NCI-H526 treated with DMSO at 0.1 percent for 48 hours (cell line): ENCODE data around the gene GJC1.
"Not testable (repeated sequence)": the region's sequence is repeated elsewhere in the genome, so short reads cannot be mapped to it uniquely, and the experiment has no call there.

Experiments
- DNase-seq: peaks from one replicate; lab custom pipeline; 2025; lab: John Stamatoyannopoulos, UW

The GJC1 gene

DNA sequence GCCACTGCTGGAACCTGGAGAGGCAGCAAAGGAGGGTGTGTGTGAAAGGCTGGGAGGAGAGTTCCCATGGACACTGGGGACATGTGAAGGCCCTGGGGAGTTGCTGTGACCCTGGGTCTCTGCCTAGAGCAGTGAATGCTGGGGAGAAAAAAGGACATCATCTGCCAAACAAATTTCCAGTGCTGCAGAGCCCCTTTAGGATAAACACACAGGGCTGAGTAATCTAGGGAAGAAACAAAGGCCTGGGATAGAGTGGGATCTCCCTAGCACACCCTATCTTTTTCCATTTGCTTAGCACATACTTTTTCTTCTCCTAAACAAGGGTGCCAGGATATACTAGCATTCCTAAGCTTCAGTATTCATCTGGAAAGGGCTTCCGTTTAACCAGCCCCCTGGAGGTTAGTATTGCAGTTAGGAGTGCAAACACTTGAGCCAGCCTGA is 14.3 kb upstream of the GJC1 start:
- DNase-seq = no peak

GRCh38 chr17:44842748-44843147 is 12.7 kb upstream of the GJC1 start:
- no peak for DNase-seq

DNA sequence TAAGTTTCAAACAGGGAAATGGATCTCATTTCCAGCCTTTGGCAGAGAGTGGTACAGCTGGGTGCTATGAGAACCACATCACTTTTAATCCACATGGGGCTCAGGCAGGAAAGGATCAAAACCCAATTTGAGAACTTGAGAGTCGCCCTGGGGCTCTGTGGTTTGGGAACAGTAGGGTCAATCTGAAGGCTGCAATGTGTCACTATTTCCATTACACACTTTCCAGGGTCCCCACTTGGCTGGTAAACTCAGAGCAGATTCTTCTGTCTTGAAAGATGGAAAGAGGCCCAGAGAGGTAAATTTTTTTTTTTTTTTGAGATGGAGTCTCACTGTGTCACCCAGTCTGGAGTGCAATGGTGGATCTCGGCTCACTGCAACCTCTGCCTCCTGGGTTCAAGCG is 10.8 kb upstream of the GJC1 start:
- no peak for DNase-seq

GRCh38 chr17:44840274-44840673 is 10.2 kb upstream of the GJC1 start:
- no peak for DNase-seq

DNA sequence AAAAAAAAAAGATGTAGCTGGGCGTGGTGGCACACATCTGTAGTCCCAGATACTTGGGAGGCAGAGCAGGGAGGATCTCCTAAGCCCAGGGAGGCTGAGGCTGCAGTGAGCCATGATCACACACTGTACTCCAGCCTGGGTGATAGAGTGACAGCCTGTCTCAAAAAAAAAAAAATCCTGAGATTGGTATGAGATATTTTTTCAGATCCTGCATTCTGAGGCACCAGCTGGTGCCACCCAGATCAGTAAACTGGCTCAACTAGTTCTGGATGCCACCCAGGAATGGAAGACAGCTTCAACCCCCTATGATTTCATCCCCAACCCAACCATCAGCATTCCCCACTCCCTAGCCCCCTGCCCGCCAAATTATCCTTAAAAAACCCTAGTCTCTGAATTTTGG is 7.1 kb upstream of the GJC1 start:
- DNase-seq = no peak

- no peak for DNase-seq
These were observed 2.7 kb upstream of the GJC1 start for GRCh38 chr17:44832805-44833204.

DNA sequence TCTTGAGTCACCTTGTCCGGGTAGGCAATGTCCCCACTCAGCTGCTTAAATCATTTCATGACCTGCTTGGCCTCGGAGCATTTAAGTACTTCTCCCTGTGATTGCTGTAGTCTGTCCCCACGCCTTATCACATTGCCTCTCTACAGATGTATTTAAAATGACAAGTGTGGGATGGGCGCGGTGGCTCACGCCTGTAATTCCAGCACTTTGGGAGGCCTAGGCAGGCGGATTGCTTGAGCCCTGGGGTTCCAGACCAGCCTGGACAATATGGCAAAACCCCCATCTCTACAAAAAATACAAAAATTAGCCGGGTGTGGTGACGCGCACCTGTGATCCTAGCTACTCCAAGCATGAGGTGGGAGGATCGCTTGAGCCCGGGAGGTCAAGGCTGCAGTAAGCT is 1.3 kb upstream of the GJC1 start:
- DNase-seq = no peak

DNA sequence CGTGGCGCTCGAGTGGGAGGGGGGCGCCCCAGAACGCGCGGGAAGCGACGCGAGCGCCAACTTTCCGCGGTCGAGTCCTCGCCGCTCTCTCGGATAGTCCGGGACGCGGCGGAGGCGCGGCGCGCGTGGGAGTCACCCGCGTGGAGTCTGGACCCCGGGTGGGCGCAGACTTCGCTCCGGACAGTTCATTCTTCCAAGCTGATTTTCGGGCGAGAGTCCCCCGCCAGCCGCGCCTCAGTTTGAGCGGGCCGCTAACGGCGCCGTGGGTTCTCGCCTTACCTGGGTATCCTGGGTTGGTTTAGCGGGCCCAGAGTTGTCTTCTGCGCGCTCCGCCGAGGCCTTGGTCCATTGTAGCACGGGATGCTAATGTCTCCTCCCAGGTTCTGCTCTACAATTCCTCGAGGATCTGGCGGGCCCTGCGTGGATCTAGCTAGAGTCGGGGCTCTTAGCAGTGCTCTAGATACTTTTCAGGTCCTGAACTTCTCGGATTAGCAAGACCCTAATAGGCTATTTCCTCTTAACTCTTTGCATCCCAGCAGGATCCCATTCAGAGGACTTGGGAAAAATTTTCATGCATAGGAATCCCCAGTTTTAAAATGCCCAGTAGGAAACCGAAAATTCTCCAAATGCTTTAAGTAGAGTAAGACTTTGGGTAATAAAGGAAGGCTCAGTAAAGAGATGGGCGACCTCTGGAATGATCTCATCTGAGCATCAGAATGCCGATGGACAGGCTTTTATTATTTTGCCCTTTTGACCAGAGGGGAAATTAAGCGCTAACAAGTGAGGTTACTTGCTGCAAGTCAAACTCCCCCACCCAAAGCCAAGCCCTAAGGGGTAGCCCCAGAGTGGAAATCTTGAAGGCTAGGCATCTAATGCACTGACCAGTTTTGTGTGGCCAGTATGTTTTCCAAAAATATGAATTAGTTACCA is 537 bp upstream of the GJC1 start:
- DNase-seq = peak; percentile 28

- DNase-seq = no peak
These were observed 1.1 kb downstream of the GJC1 start for GRCh38 chr17:44828919-44829522.

DNA sequence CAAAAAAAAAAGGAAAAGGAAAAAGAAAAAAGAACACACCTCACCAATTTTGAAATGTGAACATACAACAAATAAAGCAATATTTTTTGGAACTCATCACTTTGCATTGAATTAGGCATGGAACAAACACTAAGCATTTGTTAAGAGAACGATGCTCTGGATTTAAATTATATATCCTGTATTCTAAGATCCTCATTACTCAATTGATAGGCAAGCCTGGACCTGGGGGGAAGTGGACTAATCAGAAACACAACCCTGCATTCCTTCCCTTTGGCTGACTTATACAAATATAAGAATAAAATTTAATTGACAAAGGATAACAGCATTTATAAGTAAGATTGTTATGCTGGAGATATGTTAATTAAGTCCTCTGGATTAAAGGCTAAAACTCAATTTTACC is 2.2 kb downstream of the GJC1 start:
- no peak for DNase-seq

DNA sequence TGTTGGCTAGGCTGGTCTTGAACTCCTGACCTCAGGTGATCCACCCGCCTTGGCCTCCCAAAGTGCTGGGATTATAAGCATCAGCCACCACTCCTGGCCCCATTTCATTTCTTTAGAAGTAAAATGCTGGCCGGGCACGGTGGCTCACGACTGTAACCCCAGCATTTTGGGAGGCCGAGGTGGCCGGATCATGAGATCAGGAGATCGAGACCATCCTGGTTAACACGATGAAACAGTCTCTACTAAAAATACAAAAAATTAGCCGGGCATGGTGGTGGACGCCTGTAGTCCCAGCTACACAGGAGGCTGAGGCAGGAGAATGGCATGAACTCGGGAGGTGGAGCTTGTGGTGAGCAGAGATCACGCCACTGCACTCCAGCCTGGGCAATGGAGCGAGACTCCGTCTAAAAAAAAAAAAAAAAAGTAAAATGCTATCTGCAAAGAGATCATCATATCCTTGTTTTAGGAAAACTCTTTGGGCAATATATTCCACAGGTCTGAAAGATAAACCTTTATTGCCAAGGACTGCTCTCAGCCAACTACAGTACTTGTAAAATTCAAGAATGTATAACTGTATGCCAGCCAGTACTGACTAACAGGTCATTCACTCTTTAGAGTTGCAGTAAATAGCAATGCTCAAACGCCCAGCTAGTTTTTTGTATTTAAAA is 3.8 kb downstream of the GJC1 start:
- DNase-seq = no peak

DNA sequence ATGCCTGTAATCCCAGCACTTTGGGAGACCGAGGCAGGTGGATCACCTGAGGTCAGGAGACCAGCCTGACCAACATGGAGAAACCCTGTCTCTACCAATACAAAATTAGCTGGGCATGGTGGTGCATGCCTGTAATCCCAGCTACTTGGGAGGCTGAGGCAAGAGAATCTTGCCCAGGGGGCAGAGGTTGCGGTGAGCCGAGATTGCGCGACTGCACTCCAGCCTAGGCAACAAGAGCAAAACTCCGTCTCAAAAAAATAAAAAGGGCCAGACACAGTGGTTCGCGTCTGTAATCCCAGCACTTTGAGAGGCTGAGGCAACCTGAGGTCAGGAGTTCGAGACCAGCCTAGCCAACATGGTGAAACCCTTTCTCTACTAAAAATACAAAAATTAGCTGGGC is 4.9 kb downstream of the GJC1 start:
- not testable (repeated sequence) for DNase-seq

DNA sequence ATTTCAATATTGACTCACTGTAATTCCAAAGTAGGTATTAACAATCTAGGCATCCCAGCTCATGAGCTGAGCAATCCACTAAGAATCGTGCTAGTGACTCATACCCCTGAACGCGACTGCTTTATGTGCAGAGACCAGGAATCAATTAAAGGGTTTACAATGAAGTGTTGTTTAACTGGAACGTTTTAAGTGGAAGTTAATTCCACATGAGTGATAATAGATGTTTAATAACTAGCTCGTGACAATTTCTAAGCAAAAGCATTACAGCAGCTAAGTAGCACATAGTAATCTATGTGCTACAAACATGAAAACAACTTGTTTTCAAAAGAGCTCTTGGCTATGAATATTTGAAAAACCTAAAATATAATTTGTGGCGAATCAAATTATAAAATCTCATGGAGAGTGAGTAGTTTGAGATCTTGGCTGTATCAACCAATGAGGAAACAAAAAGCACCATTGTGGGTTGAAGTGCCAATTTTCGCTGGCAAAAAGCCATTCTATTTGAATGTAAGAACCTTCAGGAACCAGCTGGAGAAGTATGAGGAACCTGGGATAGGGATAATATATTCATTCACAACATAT is 9.4 kb downstream of the GJC1 start:
- DNase-seq = no peak

DNA sequence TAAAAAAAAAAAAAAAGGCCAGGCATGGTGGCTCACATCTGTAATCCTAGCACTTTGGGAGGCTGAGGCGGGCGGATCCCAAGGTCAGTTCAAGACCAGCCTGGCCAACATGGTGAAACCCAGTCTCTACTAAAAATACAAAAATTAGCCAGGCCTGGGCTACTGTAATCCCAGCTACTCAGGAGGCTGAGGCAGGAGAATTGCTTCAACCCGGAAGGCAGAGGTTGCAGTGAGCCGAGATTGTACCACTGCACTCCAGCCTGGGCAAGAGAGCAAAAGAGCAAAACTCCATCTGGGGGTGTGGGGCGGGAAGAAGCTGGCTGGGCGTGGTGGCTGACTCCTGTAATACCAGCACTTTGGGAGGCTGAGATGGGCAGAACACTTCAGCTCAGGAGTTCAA is 11.6 kb downstream of the GJC1 start:
- not testable (repeated sequence) for DNase-seq

- no peak for DNase-seq
These were observed 17.8 kb downstream of the GJC1 start for GRCh38 chr17:44812263-44812662.

- DNase-seq = not testable (repeated sequence)
These were observed 21.3 kb downstream of the GJC1 start for GRCh38 chr17:44808656-44809388.

DNA sequence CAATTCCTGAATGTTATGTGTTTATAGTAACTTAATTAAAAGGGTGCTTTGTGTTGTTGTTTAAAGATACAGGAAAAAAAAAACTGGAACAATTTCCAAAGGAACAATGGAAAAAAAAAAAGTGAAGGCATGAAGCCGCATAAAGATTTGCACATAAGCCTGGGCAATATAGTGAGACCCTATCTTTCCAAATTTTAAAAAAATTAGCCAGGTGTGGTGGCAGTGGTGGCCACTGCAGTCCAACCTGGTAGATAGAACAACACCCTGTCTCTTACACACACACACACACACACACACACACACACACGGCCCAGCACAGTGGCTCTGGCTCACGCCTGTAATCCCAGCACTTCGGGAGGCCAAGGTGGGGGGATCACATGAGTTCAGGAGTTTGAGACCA is 21.9 kb downstream of the GJC1 start:
- DNase-seq = no peak

- DNase-seq = no peak
These were observed 22.3 kb downstream of the GJC1 start for GRCh38 chr17:44807817-44808155.

DNA sequence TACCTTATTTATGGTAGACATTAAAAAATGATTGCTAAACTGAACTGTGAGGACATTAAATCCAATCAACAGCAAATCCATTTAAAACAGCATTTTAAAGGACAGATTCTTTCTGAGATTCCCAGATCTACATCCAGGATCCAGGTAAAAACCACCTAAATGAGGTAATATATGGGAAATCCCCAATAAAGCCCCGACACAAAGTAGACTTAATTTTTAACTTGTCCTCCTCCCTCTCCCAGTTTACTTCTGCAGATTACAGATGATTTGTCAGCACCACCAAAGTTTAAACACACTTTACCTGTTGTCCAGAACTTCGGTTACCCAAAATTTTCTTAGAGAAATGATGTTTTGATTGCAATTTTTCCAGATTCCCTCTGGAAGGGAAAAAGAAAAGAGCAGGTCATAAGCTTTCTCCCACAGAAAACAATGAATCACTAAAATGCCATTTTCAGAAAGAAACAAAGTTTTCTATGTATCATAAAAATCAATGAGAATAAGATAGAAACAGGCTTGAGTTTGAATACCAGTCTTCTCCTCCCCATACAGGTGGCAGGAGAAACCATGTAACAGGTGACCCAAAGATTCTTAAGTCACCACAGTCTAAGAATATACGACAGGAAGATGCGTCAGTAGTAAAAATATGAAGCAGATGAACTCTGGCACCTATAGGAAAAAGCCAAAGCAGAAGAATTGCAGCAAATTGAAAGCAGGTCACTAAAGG is 22.8 kb downstream of the GJC1 start:
- DNase-seq = no peak

DNA sequence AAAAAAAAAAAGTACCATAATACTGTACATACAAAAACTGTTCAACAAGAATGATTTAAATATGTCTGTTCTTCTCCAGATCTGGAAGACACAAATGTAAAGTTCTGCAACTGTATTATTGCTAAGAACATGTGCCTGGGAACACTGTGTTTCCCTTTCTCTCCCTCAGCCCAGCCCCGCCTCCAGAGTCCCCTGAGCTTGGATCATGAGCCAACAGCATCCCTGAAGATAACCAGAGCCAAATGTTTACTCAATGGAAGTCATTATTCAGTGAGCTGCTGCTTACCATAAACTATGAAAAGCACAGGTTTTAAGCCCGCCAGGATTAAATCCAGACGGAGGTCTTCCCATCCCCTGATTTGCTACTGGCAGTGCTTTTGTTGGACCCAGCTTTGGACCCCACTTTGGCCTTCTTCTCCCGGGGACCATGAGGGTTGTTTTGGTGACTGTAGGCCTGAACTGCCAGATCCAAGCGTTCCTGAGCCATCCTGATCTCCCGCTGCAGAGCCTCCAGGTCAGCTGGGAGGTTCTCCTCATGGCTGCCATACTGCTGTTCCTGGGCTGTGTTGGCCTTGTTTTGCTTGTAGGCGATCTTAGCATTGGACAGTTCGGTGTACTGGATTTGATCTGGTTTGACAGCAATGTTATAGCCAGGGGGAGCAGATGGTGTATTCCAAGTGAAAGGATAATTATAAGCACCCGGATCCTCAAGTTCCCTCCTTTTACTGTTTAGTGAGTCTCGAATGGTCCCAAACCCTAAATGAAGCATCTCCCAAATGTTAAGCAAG is 25.6 kb downstream of the GJC1 start:
- no peak for DNase-seq

- no peak for DNase-seq
These were observed 28.2 kb downstream of the GJC1 start for GRCh38 chr17:44801880-44802279.
